IMR-90 (cell line): Measurements from ENCODE around the gene ZNF43. TPM values are rescaled to one million over a fixed set of nuclear protein-coding genes. Genes with fewer than 3 reads are reported as not detected.

Source experiments
- ATAC-seq: fragments of 200-7000 bp; cut with Tn5 transposase; 2 replicates; pipeline ENCODE4 v1.9.1; 2020; ENCODE audit warnings: low read depth, mild to moderate bottlenecking, moderate library complexity
- Bru-seq: library from RNA; stranded (reverse); fragments of 400-500 nt; gene quantifications from one replicate; lab custom pipeline; 2021; lab: Mats Ljungman, UMichigan
- BruChase-seq, 2 experiments: library from RNA; stranded (reverse); fragments of 400-500 nt; gene quantifications; one replicate each; lab custom pipeline; 2021; lab: Mats Ljungman, UMichigan
- BruUV-seq: library from RNA; stranded (reverse); fragments of 400-500 nt; replicated peaks from 2 replicates; lab custom pipeline; 2021; lab: Mats Ljungman, UMichigan
- CTCF ChIA-PET: fragments of 300-600 bp; formaldehyde crosslinking; extraction: SDS; loops from one replicate; lab custom pipeline; 2021; ENCODE audit warnings: antibody characterized with exemption; lab: Yijun Ruan, JAX
- POLR2A ChIA-PET: fragments of 300-600 bp; sonication (Branson Sonifier 250); formaldehyde crosslinking; loops from one replicate; lab custom pipeline; 2022; ENCODE audit warnings: antibody characterized with exemption; ENCODE audit not compliant: unreplicated experiment; lab: Charles Lee
- DNase-seq: peaks from one replicate; pipeline ENCODE4 v3.0.0; 2013
- H2AFZ ChIP-seq: replicated peaks from 2 replicates; pipeline ENCODE3; 2013; ENCODE audit warnings: low read length, mild to moderate bottlenecking; ENCODE audit not compliant: poor library complexity
- H2AK5ac ChIP-seq: 2 replicates; pipeline ENCODE4 v1.6.1; 2013; ENCODE audit warnings: low read depth, low read length, inconsistent platforms
- H2AK9ac ChIP-seq: replicated peaks from 2 replicates; pipeline ENCODE3; 2013; ENCODE audit warnings: mild to moderate bottlenecking, low read depth, low read length, moderate library complexity; ENCODE audit not compliant: poor library complexity
- H2BK120ac ChIP-seq: 2 replicates; pipeline ENCODE4 v1.6.1; 2013; ENCODE audit warnings: low read depth, low read length, inconsistent platforms
- H2BK15ac ChIP-seq: 3 replicates; pipeline ENCODE4 v1.6.1; 2013; ENCODE audit warnings: low read depth, low read length, inconsistent platforms
- H2BK20ac ChIP-seq: 2 replicates; pipeline ENCODE4 v1.6.1; 2013; ENCODE audit warnings: low read depth, mild to moderate bottlenecking, inconsistent platforms, low read length, moderate library complexity
- H2BK5ac ChIP-seq: 2 replicates; pipeline ENCODE4 v1.6.1; 2013; ENCODE audit warnings: mild to moderate bottlenecking, low read depth, low read length, inconsistent platforms; ENCODE audit not compliant: poor library complexity, severe bottlenecking
- H3K14ac ChIP-seq: replicated peaks from 2 replicates; pipeline ENCODE4 v1.6.1; 2013; ENCODE audit warnings: low read depth, low read length, inconsistent platforms
- H3K18ac ChIP-seq: 2 replicates; pipeline ENCODE4 v1.6.1; 2013; ENCODE audit warnings: low read depth, low read length, control low read depth
- H3K23ac ChIP-seq: 2 replicates; pipeline ENCODE4 v1.6.1; 2013; ENCODE audit warnings: low read depth, low read length, inconsistent platforms
- H3K27ac ChIP-seq: 2 replicates; pipeline ENCODE4 v1.5.1; 2013; ENCODE audit warnings: mild to moderate bottlenecking, control low read depth, low read length; ENCODE audit not compliant: insufficient read depth
- H3K27me3 ChIP-seq: 2 replicates; pipeline ENCODE4 v1.6.1; 2013; ENCODE audit warnings: low read length; ENCODE audit not compliant: control insufficient read depth, insufficient read depth
- H3K36me3 ChIP-seq: 2 replicates; pipeline ENCODE4 v1.6.1; 2013; ENCODE audit warnings: low read length, mixed read lengths; ENCODE audit not compliant: control insufficient read depth, insufficient read depth
- H3K4ac ChIP-seq: 2 replicates; pipeline ENCODE4 v1.6.1; 2013; ENCODE audit warnings: low read depth, low read length, inconsistent platforms
- H3K4me1 ChIP-seq: 2 replicates; pipeline ENCODE4 v1.6.1; 2013; ENCODE audit warnings: low read length, mixed read lengths; ENCODE audit not compliant: control insufficient read depth, insufficient read depth
- H3K4me2 ChIP-seq: 2 replicates; pipeline ENCODE4 v1.6.1; 2013; ENCODE audit warnings: low read depth, mild to moderate bottlenecking, control low read depth, low read length, moderate library complexity
- H3K4me3 ChIP-seq: 2 replicates; pipeline ENCODE4 v1.5.1; 2013; ENCODE audit warnings: low read depth, mild to moderate bottlenecking, control low read depth, low read length, moderate library complexity; ENCODE audit not compliant: insufficient read depth
- H3K56ac ChIP-seq: 2 replicates; pipeline ENCODE4 v1.6.1; 2013; ENCODE audit warnings: low read length, inconsistent platforms; ENCODE audit not compliant: insufficient read depth; ENCODE audit errors: extremely low read depth
- H3K79me1 ChIP-seq, 2 experiments: 2 replicates each; pipeline ENCODE4 v1.6.1; 2013; ENCODE audit warnings: low read length in 2 of 2, inconsistent platforms in 1 of 2, low read depth in 1 of 2
- H3K9ac ChIP-seq: 2 replicates; pipeline ENCODE4 v1.6.1; 2013; ENCODE audit warnings: low read depth, low read length, control low read depth
- H3K9me1 ChIP-seq: 2 replicates; pipeline ENCODE4 v1.6.1; 2013; ENCODE audit warnings: low read length, inconsistent platforms; ENCODE audit not compliant: insufficient read depth
- H3K9me3 ChIP-seq: 2 replicates; pipeline ENCODE4 v1.6.1; 2013; ENCODE audit warnings: low read length; ENCODE audit not compliant: control insufficient read depth, insufficient read depth
- H4K20me1 ChIP-seq: 2 replicates; pipeline ENCODE4 v1.6.1; 2013; ENCODE audit warnings: low read length, inconsistent platforms; ENCODE audit not compliant: insufficient read depth
- H4K5ac ChIP-seq: 2 replicates; pipeline ENCODE4 v1.6.1; 2013; ENCODE audit warnings: mild to moderate bottlenecking, low read depth, low read length, control low read depth
- H4K8ac ChIP-seq, 2 experiments: 2 replicates each; pipeline ENCODE4 v1.6.1; 2013; ENCODE audit warnings: low read depth in 2 of 2, low read length in 2 of 2, control low read depth in 1 of 2, inconsistent platforms in 1 of 2
- H4K91ac ChIP-seq: 2 replicates; pipeline ENCODE4 v1.6.1; 2013; ENCODE audit warnings: low read depth, low read length, inconsistent platforms; ENCODE audit not compliant: insufficient read depth
- BHLHE40 ChIP-seq: fragments of 150-350 bp; IDR thresholded peaks from 2 replicates; pipeline ENCODE4 v1.6.1; 2016; ENCODE audit warnings: mild to moderate bottlenecking, low read depth, low read length
- CEBPB ChIP-seq: IDR thresholded peaks from 2 replicates; pipeline ENCODE4 v1.6.1; 2012; ENCODE audit warnings: low read depth, low read length, improper control_type of control experiment
- CHD1 ChIP-seq: IDR thresholded peaks from 2 replicates; pipeline ENCODE4 v1.6.1; 2012; ENCODE audit warnings: low read depth, low read length, improper control_type of control experiment
- FOS ChIP-seq: fragments of 150-350 bp; IDR thresholded peaks from 2 replicates; pipeline ENCODE4 v1.6.1; 2016; ENCODE audit warnings: low read depth, low read length
- MAFK ChIP-seq: IDR thresholded peaks from 2 replicates; pipeline ENCODE4 v1.6.1; 2012; ENCODE audit warnings: low read depth, low read length, improper control_type of control experiment
- MAZ ChIP-seq: IDR thresholded peaks from 2 replicates; pipeline ENCODE4 v1.6.1; 2012; ENCODE audit warnings: low read depth, mild to moderate bottlenecking, low read length, improper control_type of control experiment, moderate library complexity, borderline replicate concordance
- MXI1 ChIP-seq: IDR thresholded peaks from 2 replicates; pipeline ENCODE4 v1.6.1; 2012; ENCODE audit warnings: low read depth, mild to moderate bottlenecking, low read length, moderate library complexity, borderline replicate concordance
- NFE2L2 ChIP-seq: fragments of 150-350 bp; IDR thresholded peaks from 2 replicates; pipeline ENCODE4 v1.6.1; 2016; ENCODE audit warnings: low read depth, mild to moderate bottlenecking, low read length
- POLR2A ChIP-seq: IDR thresholded peaks from 2 replicates; pipeline ENCODE4 v1.6.1; 2012; ENCODE audit warnings: mild to moderate bottlenecking, low read depth, low read length
- RAD21 ChIP-seq: IDR thresholded peaks from 2 replicates; pipeline ENCODE4 v1.6.1; 2012; ENCODE audit warnings: low read length, improper control_type of control experiment
- RFX5 ChIP-seq: IDR thresholded peaks from 2 replicates; pipeline ENCODE4 v1.8.0; 2012; ENCODE audit warnings: low read depth, mild to moderate bottlenecking, low read length, moderate library complexity
- SMC3 ChIP-seq: fragments of 150-350 bp; IDR thresholded peaks from 2 replicates; pipeline ENCODE4 v1.6.1; 2016; ENCODE audit warnings: low read depth, mild to moderate bottlenecking, antibody characterized with exemption, low read length, moderate library complexity
- whole genome bisulfite sequencing, 2 experiments: methylation state at CpG; one replicate each; pipeline versions ENCODE4 v1.1.5 to v1.1.7; 2013; ENCODE audit warnings: missing lambda C conversion rate in 2 of 2; ENCODE audit not compliant: insufficient read length in 1 of 2; ENCODE audit errors: extremely low coverage in 2 of 2; 5-methylcytosine and 5-hydroxymethylcytosine counted together
- dilution Hi-C: fragments of 300-500 bp; cut with HindIII; formaldehyde crosslinking; loops from one replicate; pipeline ENCODE4 v1.14.3; 2018; ENCODE audit warnings: low sequenced_read_pairs; ENCODE audit not compliant: unreplicated experiment
- in situ Hi-C: fragments of 300-500 bp; cut with MboI; formaldehyde crosslinking; loops from 3 replicates; pipeline ENCODE4 v1.14.3; 2019; ENCODE audit warnings: low sequenced_read_pairs, inconsistent platforms, mixed read lengths
- intact Hi-C: fragments of 100-400 bp; cut with micrococcal nuclease; formaldehyde crosslinking; loops from 2 replicates; pipeline ENCODE4 v1.10.0; 2022
- long read RNA-seq: library from polyadenylated mRNA; unstranded; transcript quantifications from one replicate; pipeline ENCODE4 v2.0.0, GENCODE V29; 2021; ENCODE audit not compliant: unreplicated experiment
- polyA plus RNA-seq, 3 experiments: library from polyadenylated mRNA; depleted of rRNA; stranded (reverse); fragments of >200 nt; gene quantifications; 2 replicates each; pipeline ENCODE4 v1.2.3, GENCODE V29; 2012; ENCODE audit warnings: low replicate concordance in 1 of 3
- total RNA-seq: library from RNA; depleted of rRNA; stranded (reverse); fragments of >200 nt; gene quantifications from 2 replicates; pipeline ENCODE4 v1.2.3, GENCODE V29; 2012; rRNA removed
- TF ChIP-seq, protein P1 (sequence below): fragments of 150-350 bp; IDR thresholded peaks from 2 replicates; pipeline ENCODE4 v1.6.1; 2016; ENCODE audit warnings: low read depth, mild to moderate bottlenecking, low read length, moderate library complexity, borderline replicate concordance
- TF ChIP-seq, protein P2 (sequence below): conservative IDR thresholded peaks from 2 replicates; pipeline ENCODE4 v1.5.1; 2012; ENCODE audit warnings: mild to moderate bottlenecking, low read depth, low read length, improper control_type of control experiment

Gene ZNF43
- total RNA-seq (8.8 and 10.6 TPM in 2 replicates), polyA plus RNA-seq (2012; rRNA removed) (1.9 and 2.9 TPM in 2 replicates), Bru-seq, nascent RNA (percentile 80 among the genes with signal in this experiment), BruChase-seq, experiment 1, labeled RNA remaining after a 6-hour chase (percentile 87 among the genes with signal in this experiment), BruChase-seq, experiment 2, labeled RNA remaining after a 2-hour chase (percentile 79 among the genes with signal in this experiment)
- 0.55 and 1.1 TPM in 2 replicates for polyA plus RNA-seq (2012; cell fraction: cytosol; rRNA removed)
- 1.8 and 8.4 TPM in 2 replicates for polyA plus RNA-seq (2012; cell fraction: nucleus; rRNA removed; ENCODE audit: low replicate concordance)
- long read RNA-seq, transcript ZNF43-201 (4 exons, 2,881 nt): major isoform, 7 of 12 reads
- long read RNA-seq, partial matches to known transcripts: 0 of 12 reads
- long read RNA-seq, other reads (novel, unspliced or antisense): 1 of 12 reads

DNA sequence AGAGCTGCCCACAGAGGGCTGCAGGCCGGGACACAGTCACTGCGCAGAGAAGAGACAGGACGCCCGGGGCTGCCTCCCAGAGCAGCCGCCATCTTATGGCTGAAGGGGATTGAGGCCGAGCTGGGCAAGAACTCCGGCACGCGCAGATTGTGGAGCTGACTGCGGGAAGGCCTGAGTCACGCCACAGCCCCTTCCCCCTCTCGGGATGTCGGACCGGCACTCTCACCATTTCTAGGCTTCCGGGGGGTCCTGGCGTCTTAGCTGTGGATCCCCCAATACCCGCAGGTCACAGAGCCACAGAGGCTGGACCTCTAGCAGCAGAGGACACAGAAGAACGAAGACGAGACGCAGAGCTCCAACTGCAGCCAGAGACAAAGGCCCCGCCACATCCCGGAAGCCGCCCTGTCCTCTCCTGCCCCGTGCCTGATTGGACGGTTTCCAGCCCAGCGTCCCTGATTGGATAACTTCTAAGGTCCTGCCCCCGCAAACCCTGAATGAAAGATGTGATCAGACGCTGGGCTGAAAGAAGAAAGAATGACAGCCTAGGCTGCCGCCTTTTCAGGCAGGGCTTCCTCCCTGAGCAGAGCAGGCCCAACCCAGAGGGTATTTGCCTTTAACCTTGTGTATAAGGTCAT is at the start of gene ZNF43:
Gene ZNF43 (minus strand): TSS at position 373 of the 635 bp plus-strand sequence. CDS start 144 bp downstream, at position 229.
- Histone ChIP-seq H2BK120ac (no peak within 1 kb of the TSS), H3K14ac (peak within 1 kb of the TSS; percentile 69), H4K5ac (peak within 1 kb of the TSS; percentile 7; the same call in 1 of the 2 replicates), H3K27me3 (no peaks in the 10 kb centered on the region), H4K91ac (peak within 1 kb of the TSS; percentile 50), H3K27ac (peak within 1 kb of the TSS; percentile 79), H2AK9ac (peak within 1 kb of the TSS; percentile 89), H3K79me1 (no peaks in the 10 kb centered on the region; a peak in 2 of 4 replicates), H3K23ac (0 out of 2 replicates have a peak within 1 kb of the TSS, but pooled peaks have one; percentile 34), H3K4me1 (no peaks in the 10 kb centered on the region), H3K56ac (peak within 1 kb of the TSS; percentile 53; the same call in 1 of the 2 replicates), H2AK5ac (no peak within 1 kb of the TSS), H3K9me3 (peaks cover 18% of the 10 kb centered on the region; the same call in 1 of the 2 replicates), H2BK20ac (no peak within 1 kb of the TSS), H4K8ac (peak within 1 kb of the TSS; percentile 35 to 88), H3K36me3 (peaks cover 10% of the 10 kb centered on the region), H3K4me2 (peak within 1 kb of the TSS; percentile 58), H4K20me1 (no peaks in the 10 kb centered on the region), H3K18ac (no peak within 1 kb of the TSS; the same call in 1 of the 2 replicates), H3K4me3 (peak within 1 kb of the TSS; percentile 65), H2BK15ac (no peak within 1 kb of the TSS), H3K9me1 (no peaks in the 10 kb centered on the region), H3K4ac (peak within 1 kb of the TSS; percentile 81), H2BK5ac (peak within 1 kb of the TSS; percentile 80), H3K9ac (peak within 1 kb of the TSS; percentile 70), H2AFZ (peak within 1 kb of the TSS; percentile 93)
- 0% methylated on average over 2 of the region's 29 CpGs; no CpG with 5 or more reads in 1 of the 2 experiments for WGBS, 2 experiments
- in situ Hi-C loops: no loop called here
- BruUV-seq: TSS peak; percentile 44
- intact Hi-C loops: loop anchor here (5.0 kb wide), 1 partner anchor 69 kb away; the partner anchor contains the start of gene ZNF100
- DNase-seq (peak; percentile 91), ATAC-seq (peak; percentile 99)
- dilution Hi-C loops: no loop called here
- POLR2A ChIA-PET: no interaction called here
- CTCF ChIA-PET: no interaction called here
- TF ChIP-seq, protein P1, sequence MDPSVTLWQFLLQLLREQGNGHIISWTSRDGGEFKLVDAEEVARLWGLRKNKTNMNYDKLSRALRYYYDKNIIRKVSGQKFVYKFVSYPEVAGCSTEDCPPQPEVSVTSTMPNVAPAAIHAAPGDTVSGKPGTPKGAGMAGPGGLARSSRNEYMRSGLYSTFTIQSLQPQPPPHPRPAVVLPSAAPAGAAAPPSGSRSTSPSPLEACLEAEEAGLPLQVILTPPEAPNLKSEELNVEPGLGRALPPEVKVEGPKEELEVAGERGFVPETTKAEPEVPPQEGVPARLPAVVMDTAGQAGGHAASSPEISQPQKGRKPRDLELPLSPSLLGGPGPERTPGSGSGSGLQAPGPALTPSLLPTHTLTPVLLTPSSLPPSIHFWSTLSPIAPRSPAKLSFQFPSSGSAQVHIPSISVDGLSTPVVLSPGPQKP: no peak
- TF ChIP-seq NFE2L2: peak; percentile 64
- no peak for TF ChIP-seq CHD1
- TF ChIP-seq BHLHE40: peak; percentile 79
- no peak for TF ChIP-seq SMC3
- TF ChIP-seq, protein P2, sequence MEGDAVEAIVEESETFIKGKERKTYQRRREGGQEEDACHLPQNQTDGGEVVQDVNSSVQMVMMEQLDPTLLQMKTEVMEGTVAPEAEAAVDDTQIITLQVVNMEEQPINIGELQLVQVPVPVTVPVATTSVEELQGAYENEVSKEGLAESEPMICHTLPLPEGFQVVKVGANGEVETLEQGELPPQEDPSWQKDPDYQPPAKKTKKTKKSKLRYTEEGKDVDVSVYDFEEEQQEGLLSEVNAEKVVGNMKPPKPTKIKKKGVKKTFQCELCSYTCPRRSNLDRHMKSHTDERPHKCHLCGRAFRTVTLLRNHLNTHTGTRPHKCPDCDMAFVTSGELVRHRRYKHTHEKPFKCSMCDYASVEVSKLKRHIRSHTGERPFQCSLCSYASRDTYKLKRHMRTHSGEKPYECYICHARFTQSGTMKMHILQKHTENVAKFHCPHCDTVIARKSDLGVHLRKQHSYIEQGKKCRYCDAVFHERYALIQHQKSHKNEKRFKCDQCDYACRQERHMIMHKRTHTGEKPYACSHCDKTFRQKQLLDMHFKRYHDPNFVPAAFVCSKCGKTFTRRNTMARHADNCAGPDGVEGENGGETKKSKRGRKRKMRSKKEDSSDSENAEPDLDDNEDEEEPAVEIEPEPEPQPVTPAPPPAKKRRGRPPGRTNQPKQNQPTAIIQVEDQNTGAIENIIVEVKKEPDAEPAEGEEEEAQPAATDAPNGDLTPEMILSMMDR: no peak
- peak; percentile 83; the same call in 1 of the 2 replicates for TF ChIP-seq POLR2A
- TF ChIP-seq FOS: peak; percentile 27; the same call in 1 of the 2 replicates
- TF ChIP-seq MAFK: no peak
- TF ChIP-seq RAD21: no peak
- no peak for TF ChIP-seq CEBPB
- TF ChIP-seq MXI1: no peak
- 0 out of 2 replicates have a peak, but pooled peaks have one; percentile 25 for TF ChIP-seq MAZ
- TF ChIP-seq RFX5: no peak
